GM12891 (cell line): Measurements from ENCODE around the gene POU3F3.

ENCODE experiments used
- POLR2A ChIP-seq: IDR thresholded peaks from 2 replicates; pipeline ENCODE4 v1.6.1; 2011; ENCODE audit warnings: low read depth, low read length, control low read depth
- POLR2AphosphoS5 ChIP-seq: IDR thresholded peaks from 2 replicates; pipeline ENCODE4 v1.6.1; 2011; ENCODE audit warnings: low read depth, low read length, control low read depth
- TAF1 ChIP-seq: IDR thresholded peaks from 2 replicates; pipeline ENCODE4 v1.6.1; 2011; ENCODE audit warnings: low read depth, low read length, control low read depth

- TF ChIP-seq TAF1 (no peak), POLR2AphosphoS5 (no peak), POLR2A (no peak)
Measured at GRCh38 chr2:104840156-104840555, 13.8 kb upstream of the POU3F3 start.
